22Rv1 (cell line): ENCODE results near the gene P4HB.

Source experiments
- CTCF ChIP-seq: fragments of 450-650 bp; IDR thresholded peaks from 2 replicates; pipeline ENCODE4 v1.5.1; 2017; ENCODE audit warnings: mild to moderate bottlenecking
- ZFX ChIP-seq: fragments of 450-650 bp; IDR thresholded peaks from 2 replicates; pipeline ENCODE4 v1.6.1; 2017; ENCODE audit warnings: antibody characterized with exemption, borderline replicate concordance

- no peak for TF ChIP-seq CTCF
- no peak for TF ChIP-seq ZFX
These were observed 28.8 kb downstream of the P4HB start for GRCh38 chr17:81831563-81831956.
